HepG2 (cell line): ENCODE data around the gene ACBD5. TPM values are rescaled to one million over a fixed set of nuclear protein-coding genes. Genes with fewer than 3 reads are reported as not detected.

Experiments
- CENPBD1 ChIP-seq: sonication (generic); formaldehyde crosslinking; IDR thresholded peaks from 2 replicates; pipeline ENCODE4 v1.8.0; 2022; ENCODE audit warnings: missing genetic modification reagents, low read depth, mild to moderate bottlenecking, borderline replicate concordance
- ELF3 ChIP-seq: IDR thresholded peaks from 2 replicates; pipeline ENCODE4 v1.6.1; 2016; ENCODE audit warnings: missing genetic modification reagents, missing compliant biosample characterization
- FOXA1 ChIP-seq, 2 experiments: fragments of 450-650 bp in 1 of 2; sonication (generic) in 1 of 2; formaldehyde crosslinking in 1 of 2; IDR thresholded peaks; 2 replicates each; pipeline versions ENCODE4 v1.4.0 to v1.6.1; 2016 to 2020; ENCODE audit warnings: missing genetic modification reagents in 1 of 2
- GPN1 ChIP-seq: sonication (generic); formaldehyde crosslinking; IDR thresholded peaks from 2 replicates; pipeline ENCODE4 v1.5.1; 2020; ENCODE audit warnings: missing genetic modification reagents, borderline replicate concordance
- HINFP ChIP-seq: sonication (generic); formaldehyde crosslinking; IDR thresholded peaks from 2 replicates; pipeline ENCODE4 v1.4.0; 2020; ENCODE audit warnings: low read depth, mild to moderate bottlenecking, missing genetic modification reagents
- MAFF ChIP-seq: IDR thresholded peaks from 2 replicates; pipeline ENCODE4 v1.6.1; 2011; ENCODE audit warnings: low read depth, low read length, improper control_type of control experiment
- NFATC3 ChIP-seq: sonication (generic); formaldehyde crosslinking; IDR thresholded peaks from 2 replicates; pipeline ENCODE4 v1.5.1; 2020; ENCODE audit warnings: mild to moderate bottlenecking, missing genetic modification reagents
- PRDM15 ChIP-seq: sonication (generic); formaldehyde crosslinking; IDR thresholded peaks from 2 replicates; pipeline ENCODE4 v1.4.0; 2020; ENCODE audit warnings: missing genetic modification reagents
- SNAI1 ChIP-seq: sonication (generic); formaldehyde crosslinking; IDR thresholded peaks from 2 replicates; pipeline ENCODE4 v1.5.0; 2020; ENCODE audit warnings: mild to moderate bottlenecking, missing genetic modification reagents, borderline replicate concordance
- YY1 ChIP-seq: IDR thresholded peaks from 2 replicates; pipeline ENCODE4 v1.6.1; 2011; ENCODE audit warnings: low read length, low read depth, moderate library complexity, mild to moderate bottlenecking; ENCODE audit not compliant: insufficient read depth, insufficient replicate concordance
- ZBTB25 ChIP-seq: IDR thresholded peaks from 2 replicates; pipeline ENCODE4 v1.6.1; 2018; ENCODE audit warnings: missing genetic modification reagents
- ZGPAT ChIP-seq: IDR thresholded peaks from 2 replicates; pipeline ENCODE4 v1.6.1; 2016; ENCODE audit warnings: mild to moderate bottlenecking
- ZNF121 ChIP-seq: sonication (generic); formaldehyde crosslinking; IDR thresholded peaks from 2 replicates; pipeline ENCODE4 v1.5.0; 2020; ENCODE audit warnings: mild to moderate bottlenecking, missing genetic modification reagents
- ZNF124 ChIP-seq: sonication (generic); formaldehyde crosslinking; IDR thresholded peaks from 2 replicates; pipeline ENCODE4 v1.4.0; 2020; ENCODE audit warnings: missing genetic modification reagents
- ZNF18 ChIP-seq: sonication (generic); formaldehyde crosslinking; IDR thresholded peaks from 2 replicates; pipeline ENCODE4 v1.8.0; 2022; ENCODE audit warnings: mild to moderate bottlenecking, missing genetic modification reagents; ENCODE audit not compliant: insufficient replicate concordance
- ZNF343 ChIP-seq: sonication (generic); formaldehyde crosslinking; IDR thresholded peaks from 2 replicates; pipeline ENCODE4 v1.4.0; 2020; ENCODE audit warnings: mild to moderate bottlenecking, missing genetic modification reagents
- ZNF460 ChIP-seq: sonication (generic); formaldehyde crosslinking; IDR thresholded peaks from 2 replicates; pipeline ENCODE4 v1.5.1; 2020; ENCODE audit warnings: missing genetic modification reagents, mild to moderate bottlenecking, borderline replicate concordance
- ZNF788 ChIP-seq: sonication (generic); formaldehyde crosslinking; IDR thresholded peaks from 2 replicates; pipeline ENCODE4 v1.5.0; 2020; ENCODE audit warnings: mild to moderate bottlenecking, missing genetic modification reagents, borderline replicate concordance
- polyA plus RNA-seq, 8 experiments: library from polyadenylated mRNA; depleted of rRNA in 3 of 8; stranded (reverse) in 7 of 8; unstranded in 1 of 8; fragments of >200 nt; fragmentation: Illumina TruSeq in 4 of 8; extraction: Trizol in 4 of 8; gene quantifications; 2 replicates each; pipeline versions ENCODE4 v1.2.1 to v1.2.3, GENCODE V29; 2011 to 2016; ENCODE audit warnings: low read depth in 4 of 8, missing spikeins in 1 of 8, mixed read lengths in 1 of 8; ENCODE audit not compliant: insufficient read depth in 1 of 8
- total RNA-seq, 5 experiments: library from RNA; depleted of rRNA; stranded (reverse); fragments of >200 nt; fragmentation: Illumina TruSeq; extraction: Trizol; gene quantifications; 2 replicates each; pipeline ENCODE4 v1.2.3, GENCODE V29; 2016; ENCODE audit warnings: low read depth in 1 of 5

Gene ACBD5
- total and polyA plus RNA-seq, 2 of the 13 experiments (the other 11 are each of a cell fraction or from before 2014, with no cell fraction given): 10.3 to 14.8 TPM

- no peak for TF ChIP-seq FOXA1 (IDR thresholded peaks at IDR 0.05)
- TF ChIP-seq FOXA1 (CRISPR knock-in tag; IDR thresholded peaks at IDR 0.05): peak; percentile 89
- peak; percentile 68 for TF ChIP-seq PRDM15 (CRISPR knock-in tag)
- TF ChIP-seq ZNF343 (CRISPR knock-in tag): no peak
- TF ChIP-seq ZNF121 (CRISPR knock-in tag): peak; percentile 52; the same call in 1 of the 2 replicates
- no peak for TF ChIP-seq GPN1
- no peak for TF ChIP-seq HINFP (CRISPR knock-in tag)
- no peak for TF ChIP-seq ZNF124 (CRISPR knock-in tag)
- TF ChIP-seq ZNF18: no peak
- no peak for TF ChIP-seq ZNF460 (CRISPR knock-in tag)
- no peak for TF ChIP-seq NFATC3 (CRISPR knock-in tag)
- TF ChIP-seq MAFF: no peak
- 0 out of 2 replicates have a peak, but pooled peaks have one; percentile 35 for TF ChIP-seq ZGPAT (CRISPR knock-in tag)
- peak; percentile 21; the same call in 1 of the 2 replicates for TF ChIP-seq ELF3
- TF ChIP-seq ZNF788 (CRISPR knock-in tag): peak; percentile 85; the same call in 1 of the 2 replicates
- 0 out of 2 replicates have a peak, but pooled peaks have one; percentile 40 for TF ChIP-seq ZBTB25
- no peak for TF ChIP-seq CENPBD1 (CRISPR knock-in tag)
- peak; percentile 92 for TF ChIP-seq SNAI1 (CRISPR knock-in tag)
- TF ChIP-seq YY1: peak; percentile 72
These were observed at the start of gene ACBD5 (continued) for GRCh38 chr10:27240212-27241009.
